Natural killer cell (primary cell): ENCODE measurements around the gene KCNT1. TPM values are rescaled to one million over a fixed set of nuclear protein-coding genes. Genes with fewer than 3 reads are reported as not detected.

ENCODE experiments used
- ATAC-seq, 3 donors: fragments of 150-1000 bp in 2 of 3; fragments of 200-7000 bp in 1 of 3; cut with Tn5 transposase; 1 replicate in 1 of 3; 2 replicates in 2 of 3; pipeline ENCODE4 v1.10.0; 2021; ENCODE audit warnings: mild to moderate bottlenecking in 2 of 3, moderate library complexity in 2 of 3
- DNase-seq, 2 donors: peaks; one replicate each; pipeline versions ENCODE4 v3.0.0 to v3.0.0-alpha.2; 2013 to 2021; ENCODE audit warnings: mixed read lengths in 1 of 2
- H3K27ac ChIP-seq: one replicate; pipeline ENCODE4 v1.5.1; 2013; ENCODE audit warnings: mild to moderate bottlenecking, low read length
- H3K27me3 ChIP-seq: one replicate; pipeline ENCODE4 v1.6.1; 2013; ENCODE audit warnings: low read length; ENCODE audit not compliant: control insufficient read depth, insufficient read depth
- H3K36me3 ChIP-seq: one replicate; pipeline ENCODE4 v1.6.1; 2013; ENCODE audit warnings: low read length; ENCODE audit not compliant: control insufficient read depth, insufficient read depth
- H3K4me1 ChIP-seq: one replicate; pipeline ENCODE4 v1.6.1; 2013; ENCODE audit warnings: low read length; ENCODE audit not compliant: control insufficient read depth, insufficient read depth
- H3K4me3 ChIP-seq: one replicate; pipeline ENCODE4 v1.5.1; 2013; ENCODE audit warnings: low read length
- H3K9me3 ChIP-seq: one replicate; pipeline ENCODE4 v1.6.1; 2013; ENCODE audit warnings: low read length; ENCODE audit not compliant: control insufficient read depth, insufficient read depth
- H3K27ac Mint-ChIP-seq, 2 donors: one replicate each; pipeline ENCODE4 v1.8.0; 2022; ENCODE audit warnings: mild to moderate bottlenecking in 2 of 2, mixed read lengths in 2 of 2, moderate library complexity in 1 of 2
- H3K27me3 Mint-ChIP-seq, 2 donors: one replicate each; pipeline ENCODE4 v1.8.0; 2022; ENCODE audit warnings: low read depth in 2 of 2, mixed read lengths in 2 of 2
- H3K36me3 Mint-ChIP-seq: one replicate; pipeline ENCODE4 v1.8.0; 2022; ENCODE audit warnings: mixed read lengths
- H3K4me1 Mint-ChIP-seq, 2 donors: one replicate each; pipeline ENCODE4 v1.8.0; 2022; ENCODE audit warnings: mixed read lengths in 2 of 2
- H3K4me3 Mint-ChIP-seq: one replicate; pipeline ENCODE4 v1.8.0; 2022; ENCODE audit warnings: mild to moderate bottlenecking, moderate library complexity, mixed read lengths
- H3K9me3 Mint-ChIP-seq, 2 donors: one replicate each; pipeline ENCODE4 v1.8.0; 2022; ENCODE audit warnings: mixed read lengths in 2 of 2
- WGBS: methylation state at CpG from one replicate; pipeline ENCODE4 v1.1.7; 2013; ENCODE audit warnings: missing lambda C conversion rate; ENCODE audit not compliant: insufficient coverage; 5-methylcytosine and 5-hydroxymethylcytosine counted together
- intact Hi-C: fragments of 100-400 bp; cut with micrococcal nuclease; formaldehyde crosslinking; loops from one replicate; pipeline ENCODE4 v1.14.2; 2022
- total RNA-seq, 4 donors: library from RNA; stranded (reverse); fragments of 120-200 nt in 1 of 4; gene quantifications; one replicate each; pipeline versions ENCODE4 v1.2.3 to v1.2.4, GENCODE V29; 2013 to 2022
- TF ChIP-seq, protein P1 (sequence below): fragments of 200-600 bp; IDR thresholded peaks from one replicate; pipeline ENCODE4 v1.8.0; 2022; ENCODE audit warnings: antibody characterized with exemption

The KCNT1 gene
- total RNA-seq, 3 donors from 2014 or later (not counting 1 experiment from before 2014, with no cell fraction given) = 0.52 to 1.2 (median 0.88) TPM

DNA sequence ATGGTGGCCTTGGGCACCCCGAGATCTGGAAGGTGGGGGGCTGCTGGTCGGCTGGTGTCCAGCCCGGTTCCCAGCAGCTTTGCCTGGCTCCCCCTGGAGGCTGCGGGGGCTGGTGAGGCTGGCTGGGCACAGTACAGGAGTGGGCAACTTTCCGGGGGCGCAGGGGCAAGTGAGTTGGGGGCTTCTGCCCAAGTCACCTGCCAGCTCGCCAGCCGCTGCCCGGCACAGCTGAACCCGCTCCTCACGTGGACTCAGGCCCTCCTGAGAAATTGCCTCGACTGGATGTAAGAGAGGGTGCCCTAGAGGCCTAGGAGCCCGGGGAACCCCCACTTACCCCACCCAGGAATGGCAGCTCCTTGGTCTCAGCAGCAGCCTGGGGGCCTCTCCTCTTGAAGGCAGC is 15.4 kb downstream of the KCNT1 start:
- no peaks in the 10 kb centered on the region for H3K9me3 Mint-ChIP-seq
- intact Hi-C loops = no loop called here
- Histone ChIP-seq H3K4me3 (no peak overlapping the region), H3K4me1 (peaks cover 3% of the 10 kb centered on the region), H3K27me3 (peaks cover 5% of the 10 kb centered on the region), H3K9me3 (no peaks in the 10 kb centered on the region), H3K36me3 (no peaks in the 10 kb centered on the region), H3K27ac (no peak overlapping the region)
- peaks cover 0 to 3% of the 10 kb centered on the region in 2 donors for H3K4me1 Mint-ChIP-seq
- no peaks in the 10 kb centered on the region for H3K36me3 Mint-ChIP-seq
- no peak overlapping the region for H3K27ac Mint-ChIP-seq
- ATAC-seq = no peak
- no peak overlapping the region for H3K4me3 Mint-ChIP-seq
- no peak for DNase-seq
- WGBS = 86% methylated on average over 13 of the region's 13 CpGs
- TF ChIP-seq, protein P1, sequence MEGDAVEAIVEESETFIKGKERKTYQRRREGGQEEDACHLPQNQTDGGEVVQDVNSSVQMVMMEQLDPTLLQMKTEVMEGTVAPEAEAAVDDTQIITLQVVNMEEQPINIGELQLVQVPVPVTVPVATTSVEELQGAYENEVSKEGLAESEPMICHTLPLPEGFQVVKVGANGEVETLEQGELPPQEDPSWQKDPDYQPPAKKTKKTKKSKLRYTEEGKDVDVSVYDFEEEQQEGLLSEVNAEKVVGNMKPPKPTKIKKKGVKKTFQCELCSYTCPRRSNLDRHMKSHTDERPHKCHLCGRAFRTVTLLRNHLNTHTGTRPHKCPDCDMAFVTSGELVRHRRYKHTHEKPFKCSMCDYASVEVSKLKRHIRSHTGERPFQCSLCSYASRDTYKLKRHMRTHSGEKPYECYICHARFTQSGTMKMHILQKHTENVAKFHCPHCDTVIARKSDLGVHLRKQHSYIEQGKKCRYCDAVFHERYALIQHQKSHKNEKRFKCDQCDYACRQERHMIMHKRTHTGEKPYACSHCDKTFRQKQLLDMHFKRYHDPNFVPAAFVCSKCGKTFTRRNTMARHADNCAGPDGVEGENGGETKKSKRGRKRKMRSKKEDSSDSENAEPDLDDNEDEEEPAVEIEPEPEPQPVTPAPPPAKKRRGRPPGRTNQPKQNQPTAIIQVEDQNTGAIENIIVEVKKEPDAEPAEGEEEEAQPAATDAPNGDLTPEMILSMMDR = no peak
- peaks cover 16 to 20% of the 10 kb centered on the region in 2 donors for H3K27me3 Mint-ChIP-seq

DNA sequence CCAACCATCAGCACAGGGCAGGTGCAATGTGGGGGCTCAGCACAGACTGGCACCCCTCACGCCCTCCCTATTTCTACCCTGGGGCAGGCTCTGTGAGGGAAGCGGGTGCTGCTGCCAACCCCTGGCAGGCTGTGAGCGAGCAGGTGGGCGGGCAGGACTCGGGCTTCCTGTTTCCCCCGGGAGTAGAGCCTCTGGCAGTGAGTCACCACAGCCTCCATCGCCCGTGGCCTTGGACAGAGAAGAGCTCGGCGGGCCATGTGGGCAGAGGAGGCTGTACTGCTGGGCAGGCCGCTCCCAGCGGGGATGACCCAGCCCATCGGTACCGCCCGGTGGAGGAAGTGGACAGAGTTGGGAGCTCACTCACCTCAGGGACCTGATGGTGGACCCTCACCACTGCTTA is 16.6 kb downstream of the KCNT1 start:
- Mint-ChIP-seq H3K4me1 (peaks cover 0 to 3% of the 10 kb centered on the region in 2 donors), H3K9me3 (no peaks in the 10 kb centered on the region), H3K4me3 (no peak overlapping the region), H3K27ac (no peak overlapping the region), H3K36me3 (no peaks in the 10 kb centered on the region), H3K27me3 (peaks cover 15 to 20% of the 10 kb centered on the region in 2 donors)
- TF ChIP-seq, protein P1 = no peak
- Histone ChIP-seq H3K4me1 (peaks cover 3% of the 10 kb centered on the region), H3K4me3 (no peak overlapping the region), H3K27ac (no peak overlapping the region), H3K36me3 (no peaks in the 10 kb centered on the region), H3K9me3 (no peaks in the 10 kb centered on the region), H3K27me3 (peaks cover 5% of the 10 kb centered on the region)
- intact Hi-C loops = no loop called here
- no peak for ATAC-seq
- WGBS = 63% methylated on average over 15 of the region's 15 CpGs
- DNase-seq = no peak

DNA sequence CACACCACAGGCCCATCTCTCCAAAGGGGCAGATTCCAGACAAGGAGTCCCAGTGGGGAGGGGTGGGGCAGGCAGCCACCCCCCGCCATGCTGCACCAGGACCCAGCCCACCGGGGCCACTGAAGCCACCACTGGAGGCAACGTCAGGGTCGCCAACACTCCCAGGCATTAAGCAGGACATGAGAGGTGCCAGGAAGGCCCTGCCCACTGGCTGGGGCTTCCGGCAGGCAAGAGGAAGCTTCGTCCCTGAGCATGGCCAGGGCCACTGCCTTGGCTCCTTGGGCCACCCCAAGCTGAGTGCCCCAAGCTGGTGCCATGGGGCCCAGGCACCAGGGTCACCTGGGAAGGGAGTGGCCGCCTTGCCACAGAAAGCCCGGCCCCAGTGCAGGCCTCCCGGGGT is 17.5 kb downstream of the KCNT1 start:
- ATAC-seq (no peak), DNase-seq (no peak)
- Histone ChIP-seq H3K27ac (no peak overlapping the region), H3K27me3 (peaks cover 3% of the 10 kb centered on the region), H3K36me3 (no peaks in the 10 kb centered on the region), H3K4me1 (peaks cover 3% of the 10 kb centered on the region), H3K9me3 (no peaks in the 10 kb centered on the region), H3K4me3 (no peak overlapping the region)
- TF ChIP-seq, protein P1 = no peak
- Mint-ChIP-seq H3K4me3 (no peak overlapping the region), H3K36me3 (no peaks in the 10 kb centered on the region), H3K27me3 (peaks cover 12 to 20% of the 10 kb centered on the region in 2 donors), H3K9me3 (no peaks in the 10 kb centered on the region), H3K27ac (no peak overlapping the region), H3K4me1 (no peaks in the 10 kb centered on the region)
- intact Hi-C loops = no loop called here
- WGBS = 82% methylated on average over 9 of the region's 9 CpGs

DNA sequence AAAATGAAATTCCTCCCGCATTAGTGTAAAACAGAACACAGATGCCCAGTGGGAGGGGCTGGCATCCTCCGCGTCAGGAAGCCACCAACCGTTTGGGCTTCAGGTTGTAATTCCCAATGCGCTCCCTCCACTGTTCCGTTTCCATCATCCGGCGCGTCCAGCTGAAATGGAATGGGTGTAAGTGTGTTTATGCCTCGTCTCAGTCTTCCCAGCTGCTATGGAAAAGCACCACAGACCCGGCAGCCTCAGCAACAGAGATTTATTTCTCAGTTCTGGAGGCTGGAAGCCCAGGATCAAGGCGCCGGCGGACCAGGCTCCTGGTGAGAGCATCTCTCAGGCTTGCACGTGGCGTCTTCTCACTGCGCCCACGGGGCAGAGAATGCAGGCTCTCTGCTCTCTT is 20.4 kb downstream of the KCNT1 start:
- no peak overlapping the region for H3K27ac ChIP-seq
- Mint-ChIP-seq H3K36me3 (no peaks in the 10 kb centered on the region), H3K27me3 (no peaks in the 10 kb centered on the region), H3K4me1 (no peaks in the 10 kb centered on the region), H3K27ac (no peak overlapping the region), H3K9me3 (no peaks in the 10 kb centered on the region), H3K4me3 (no peak overlapping the region)
- DNase-seq = no peak
- TF ChIP-seq, protein P1 = no peak
- no peak overlapping the region for H3K4me3 ChIP-seq
- no peaks in the 10 kb centered on the region for H3K36me3 ChIP-seq
- ATAC-seq = no peak
- intact Hi-C loops = no loop called here
- no peaks in the 10 kb centered on the region for H3K9me3 ChIP-seq
- 78% methylated on average over 18 of the region's 18 CpGs for WGBS
- no peaks in the 10 kb centered on the region for H3K4me1 ChIP-seq
- H3K27me3 ChIP-seq = no peaks in the 10 kb centered on the region
